ENCODE measurements around the gene STAB2. TPM values are rescaled to one million over a fixed set of nuclear protein-coding genes. Genes with fewer than 3 reads are reported as not detected.

STAB2 gene
- total and polyA plus RNA-seq, 2 donors (not counting 1 experiment from before 2014, with no cell fraction given): not detected

GRCh38 chr12:103731539-103731938 is 144.5 kb downstream of the STAB2 start:
- Histone ChIP-seq H3K36me3 (replicated peaks in 1 of 2; ENCODE audit: control extremely low read depth in 1 of 2, control insufficient read depth in 1 of 2, extremely low read depth in 1 of 2, insufficient read depth in 2 of 2, low read length in 1 of 2) (no peaks in the 10 kb centered on the region), H3K9ac (ENCODE audit: low read length) (no peak overlapping the region), H2AFZ (ENCODE audit: insufficient read depth, low read depth, low read length, poor library complexity, severe bottlenecking) (no peak overlapping the region), H3K27ac (ENCODE audit: low read length in 2 of 2) (no peak overlapping the region), H3K9me3 (ENCODE audit: control extremely low read depth in 1 of 3, control insufficient read depth in 2 of 3, insufficient read depth in 1 of 3, low read length in 2 of 3) (peaks cover 0 to 9% (median 6%) of the 10 kb centered on the region in 3 donors), H3K27me3 (replicated peaks in 1 of 4; ENCODE audit: control extremely low read depth in 1 of 4, control insufficient read depth in 3 of 4, insufficient read depth in 4 of 4, low read length in 3 of 4) (peaks cover 0 to 3% (median under 1%) of the 10 kb centered on the region in 4 experiments), H3K79me2 (ENCODE audit: control insufficient read depth, insufficient read depth, low read length) (no peaks in the 10 kb centered on the region), H3K4me1 (ENCODE audit: control insufficient read depth in 2 of 2, insufficient read depth in 2 of 2, low read length in 2 of 2) (no peaks in the 10 kb centered on the region), H3K4me2 (replicated peaks; ENCODE audit: low read depth, low read length, poor library complexity, severe bottlenecking) (no peak overlapping the region), H4K20me1 (ENCODE audit: control insufficient read depth, insufficient read depth, low read length, poor library complexity, severe bottlenecking) (no peaks in the 10 kb centered on the region), H3K4me3 (ENCODE audit: control extremely low read depth in 1 of 5, extremely low read depth in 1 of 5, insufficient read depth in 1 of 5, low read depth in 2 of 5, low read length in 4 of 5) (no peak overlapping the region)
- Mint-ChIP-seq H3K4me1 (no peaks in the 10 kb centered on the region), H3K4me3 (no peak overlapping the region), H3K9me3 (ENCODE audit: insufficient read depth) (peaks cover 5% of the 10 kb centered on the region), H3K27me3 (peaks cover 10% of the 10 kb centered on the region), H3K27ac (no peak overlapping the region)
- ATAC-seq (ENCODE audit: low read depth) (no peak), DNase-seq (no peak)
- TF ChIP-seq EZH2 (IDR thresholded peaks at IDR 0.05; ENCODE audit: borderline replicate concordance, insufficient read depth, low read depth, low read length, poor library complexity, severe bottlenecking) (no peak), CTCF (IDR thresholded peaks at IDR 0.05) (no peak)
- no CpG with 5 or more reads among the region's 1 CpG for WGBS (ENCODE audit: insufficient coverage)
- intact Hi-C loops (cut with micrococcal nuclease): no loop called here
- POLR2A ChIA-PET: no interaction called here
- CTCF ChIA-PET: no interaction called here

DNA sequence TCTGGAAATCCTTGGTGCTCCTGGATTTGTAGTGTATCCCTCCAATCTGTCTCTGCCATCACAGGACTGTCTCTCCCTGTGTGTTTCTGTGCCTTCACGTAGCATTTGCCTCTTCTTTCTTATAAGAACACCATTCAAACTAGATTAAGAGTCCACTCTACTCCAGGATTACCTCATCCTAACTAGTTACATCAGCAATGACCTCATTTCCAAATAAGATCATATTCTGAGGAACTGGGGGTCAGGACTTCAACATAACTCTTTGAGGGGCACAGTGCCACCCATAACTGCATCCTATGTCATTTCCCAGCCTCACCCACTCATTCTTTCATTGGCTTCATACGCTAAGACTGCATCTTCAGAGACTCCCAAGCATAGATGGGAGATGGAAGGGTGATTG is 147.8 kb downstream of the STAB2 start:
- no peaks in the 10 kb centered on the region for H3K79me2 ChIP-seq (ENCODE audit: control insufficient read depth, insufficient read depth, low read length)
- no peak overlapping the region for H3K9ac ChIP-seq (ENCODE audit: low read length)
- POLR2A ChIA-PET: no interaction called here
- intact Hi-C loops (cut with micrococcal nuclease): no loop called here
- peaks cover 17% of the 10 kb centered on the region for H3K27me3 Mint-ChIP-seq
- CTCF ChIA-PET: no interaction called here
- no peak overlapping the region for H3K27ac Mint-ChIP-seq
- TF ChIP-seq EZH2 (IDR thresholded peaks at IDR 0.05; ENCODE audit: borderline replicate concordance, insufficient read depth, low read depth, low read length, poor library complexity, severe bottlenecking): no peak
- no peak for TF ChIP-seq CTCF (IDR thresholded peaks at IDR 0.05)
- no peak overlapping the region for H3K4me3 ChIP-seq (ENCODE audit: control extremely low read depth in 1 of 5, extremely low read depth in 1 of 5, insufficient read depth in 1 of 5, low read depth in 2 of 5, low read length in 4 of 5)
- H3K4me2 ChIP-seq (replicated peaks; ENCODE audit: low read depth, low read length, poor library complexity, severe bottlenecking): no peak overlapping the region
- H3K4me1 Mint-ChIP-seq: no peaks in the 10 kb centered on the region
- H3K9me3 ChIP-seq (ENCODE audit: control extremely low read depth in 1 of 3, control insufficient read depth in 2 of 3, insufficient read depth in 1 of 3, low read length in 2 of 3): peaks cover 0 to 9% (median 6%) of the 10 kb centered on the region in 3 donors
- no peaks in the 10 kb centered on the region for H4K20me1 ChIP-seq (ENCODE audit: control insufficient read depth, insufficient read depth, low read length, poor library complexity, severe bottlenecking)
- no peak overlapping the region for H3K27ac ChIP-seq (ENCODE audit: low read length in 2 of 2)
- peaks cover 5% of the 10 kb centered on the region for H3K9me3 Mint-ChIP-seq (ENCODE audit: insufficient read depth)
- ATAC-seq (ENCODE audit: low read depth): no peak
- H3K4me1 ChIP-seq (ENCODE audit: control insufficient read depth in 2 of 2, insufficient read depth in 2 of 2, low read length in 2 of 2): no peaks in the 10 kb centered on the region
- H3K36me3 ChIP-seq (replicated peaks in 1 of 2; ENCODE audit: control extremely low read depth in 1 of 2, control insufficient read depth in 1 of 2, extremely low read depth in 1 of 2, insufficient read depth in 2 of 2, low read length in 1 of 2): no peaks in the 10 kb centered on the region
- 83% methylated on average over 1 of the region's 2 CpGs for WGBS (ENCODE audit: insufficient coverage)
- H3K27me3 ChIP-seq (replicated peaks in 1 of 4; ENCODE audit: control extremely low read depth in 1 of 4, control insufficient read depth in 3 of 4, insufficient read depth in 4 of 4, low read length in 3 of 4): peaks cover 0 to 3% (median under 1%) of the 10 kb centered on the region in 4 experiments
- no peak overlapping the region for H3K4me3 Mint-ChIP-seq
- DNase-seq: no peak
- H2AFZ ChIP-seq (ENCODE audit: insufficient read depth, low read depth, low read length, poor library complexity, severe bottlenecking): no peak overlapping the region
